LNCaP clone FGC (cell line): ENCODE results near the gene GRIN2D.

ENCODE experiments used
- DNase-seq: peaks from one replicate; pipeline ENCODE4 v3.0.0-alpha.2; 2011; ENCODE audit warnings: low read depth
- H3K4me3 ChIP-seq: 2 replicates; pipeline ENCODE4 v1.5.1; 2011; ENCODE audit warnings: mild to moderate bottlenecking, low read depth, low read length, control low read depth
- TF ChIP-seq, protein P1 (sequence below): IDR thresholded peaks from 2 replicates; pipeline ENCODE4 v1.5.1; 2012; ENCODE audit warnings: mild to moderate bottlenecking; ENCODE audit not compliant: control insufficient read depth, insufficient read depth; ENCODE audit errors: extremely low read depth

The GRIN2D gene

DNA sequence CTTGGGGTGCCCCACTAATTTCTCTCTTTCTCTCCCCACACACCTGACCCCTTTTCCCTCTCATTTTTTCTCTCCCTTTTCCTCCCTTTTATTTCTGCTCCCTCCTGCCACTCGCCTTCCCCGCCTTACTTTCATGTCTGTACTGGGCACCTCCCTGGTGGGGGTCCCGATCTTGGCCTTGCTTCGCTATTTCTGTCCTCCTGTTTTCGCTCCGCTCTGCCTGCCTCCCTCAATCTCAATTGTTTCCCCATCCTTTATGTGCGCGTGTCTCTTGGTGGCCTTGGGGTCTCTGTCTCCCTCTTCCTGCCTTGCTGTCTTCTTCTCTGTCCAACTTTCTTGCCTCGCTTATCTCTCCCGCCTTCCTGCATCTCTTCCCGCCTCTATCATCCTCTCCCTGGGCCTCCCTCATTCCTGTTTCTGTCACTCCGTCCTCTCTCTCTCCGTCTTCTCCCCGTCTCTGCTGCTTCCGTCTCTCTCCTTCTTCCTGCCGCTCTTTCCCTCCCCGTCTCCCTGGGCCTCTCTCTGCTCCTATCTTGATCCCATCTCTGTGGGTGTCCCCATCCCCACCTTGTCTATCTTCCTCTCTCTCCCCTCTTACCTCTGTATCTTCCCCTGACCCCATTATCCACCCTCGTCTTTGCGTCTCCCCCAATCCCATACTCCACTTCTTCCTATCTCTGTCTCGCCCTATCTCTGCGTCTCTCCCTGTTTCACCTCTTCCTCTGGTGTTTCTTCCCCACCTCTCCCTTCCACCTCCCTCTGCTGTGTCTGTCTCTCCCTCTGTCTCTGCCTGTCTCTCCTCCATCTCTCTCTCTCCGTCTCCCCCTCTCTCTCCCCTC, 4.0 kb downstream of the GRIN2D start:
- H3K4me3 ChIP-seq, result peak overlapping the region; percentile 47

GRCh38 chr19:48398102-48398374, 4.6 kb downstream of the GRIN2D start:
- no peak for DNase-seq
- TF ChIP-seq, protein P1, sequence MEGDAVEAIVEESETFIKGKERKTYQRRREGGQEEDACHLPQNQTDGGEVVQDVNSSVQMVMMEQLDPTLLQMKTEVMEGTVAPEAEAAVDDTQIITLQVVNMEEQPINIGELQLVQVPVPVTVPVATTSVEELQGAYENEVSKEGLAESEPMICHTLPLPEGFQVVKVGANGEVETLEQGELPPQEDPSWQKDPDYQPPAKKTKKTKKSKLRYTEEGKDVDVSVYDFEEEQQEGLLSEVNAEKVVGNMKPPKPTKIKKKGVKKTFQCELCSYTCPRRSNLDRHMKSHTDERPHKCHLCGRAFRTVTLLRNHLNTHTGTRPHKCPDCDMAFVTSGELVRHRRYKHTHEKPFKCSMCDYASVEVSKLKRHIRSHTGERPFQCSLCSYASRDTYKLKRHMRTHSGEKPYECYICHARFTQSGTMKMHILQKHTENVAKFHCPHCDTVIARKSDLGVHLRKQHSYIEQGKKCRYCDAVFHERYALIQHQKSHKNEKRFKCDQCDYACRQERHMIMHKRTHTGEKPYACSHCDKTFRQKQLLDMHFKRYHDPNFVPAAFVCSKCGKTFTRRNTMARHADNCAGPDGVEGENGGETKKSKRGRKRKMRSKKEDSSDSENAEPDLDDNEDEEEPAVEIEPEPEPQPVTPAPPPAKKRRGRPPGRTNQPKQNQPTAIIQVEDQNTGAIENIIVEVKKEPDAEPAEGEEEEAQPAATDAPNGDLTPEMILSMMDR, result no peak
- peak overlapping the region; percentile 47 for H3K4me3 ChIP-seq

More for the DNA sequence above, 4.0 kb downstream of the GRIN2D start:
- no peak for DNase-seq
- TF ChIP-seq, protein P1, result no peak

DNA sequence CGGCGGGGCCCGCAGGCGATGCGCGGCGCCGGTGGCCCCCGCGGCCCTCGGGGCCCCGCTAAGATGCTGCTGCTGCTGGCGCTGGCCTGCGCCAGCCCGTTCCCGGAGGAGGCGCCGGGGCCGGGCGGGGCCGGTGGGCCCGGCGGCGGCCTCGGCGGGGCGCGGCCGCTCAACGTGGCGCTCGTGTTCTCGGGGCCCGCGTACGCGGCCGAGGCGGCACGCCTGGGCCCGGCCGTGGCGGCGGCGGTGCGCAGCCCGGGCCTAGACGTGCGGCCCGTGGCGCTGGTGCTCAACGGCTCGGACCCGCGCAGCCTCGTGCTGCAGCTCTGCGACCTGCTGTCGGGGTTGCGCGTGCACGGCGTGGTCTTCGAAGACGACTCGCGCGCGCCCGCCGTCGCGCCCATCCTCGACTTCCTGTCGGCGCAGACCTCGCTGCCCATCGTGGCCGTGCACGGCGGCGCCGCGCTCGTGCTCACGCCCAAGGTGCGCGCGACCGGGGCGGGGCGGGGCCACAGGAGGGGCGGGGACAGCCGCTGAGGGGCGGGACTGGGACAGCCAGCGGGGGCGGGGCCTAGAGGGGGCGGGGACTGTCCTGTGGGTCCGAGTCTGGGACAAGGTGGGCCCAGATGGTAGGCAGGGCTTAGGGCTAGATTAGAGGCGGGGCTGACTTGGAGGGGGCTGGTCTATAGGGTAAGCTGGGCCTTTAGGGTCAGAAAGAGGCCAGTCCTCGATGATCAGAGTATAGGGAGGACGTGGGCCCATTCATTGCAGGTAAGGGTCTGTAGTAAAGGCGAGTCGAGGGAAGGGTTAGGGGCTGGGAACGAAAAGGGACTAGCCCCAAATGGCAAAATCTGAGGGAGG, 5.1 kb downstream of the GRIN2D start:
- TF ChIP-seq, protein P1, result no peak
- DNase-seq, result peak; percentile 26
- H3K4me3 ChIP-seq, result peak overlapping the region; percentile 47

DNA sequence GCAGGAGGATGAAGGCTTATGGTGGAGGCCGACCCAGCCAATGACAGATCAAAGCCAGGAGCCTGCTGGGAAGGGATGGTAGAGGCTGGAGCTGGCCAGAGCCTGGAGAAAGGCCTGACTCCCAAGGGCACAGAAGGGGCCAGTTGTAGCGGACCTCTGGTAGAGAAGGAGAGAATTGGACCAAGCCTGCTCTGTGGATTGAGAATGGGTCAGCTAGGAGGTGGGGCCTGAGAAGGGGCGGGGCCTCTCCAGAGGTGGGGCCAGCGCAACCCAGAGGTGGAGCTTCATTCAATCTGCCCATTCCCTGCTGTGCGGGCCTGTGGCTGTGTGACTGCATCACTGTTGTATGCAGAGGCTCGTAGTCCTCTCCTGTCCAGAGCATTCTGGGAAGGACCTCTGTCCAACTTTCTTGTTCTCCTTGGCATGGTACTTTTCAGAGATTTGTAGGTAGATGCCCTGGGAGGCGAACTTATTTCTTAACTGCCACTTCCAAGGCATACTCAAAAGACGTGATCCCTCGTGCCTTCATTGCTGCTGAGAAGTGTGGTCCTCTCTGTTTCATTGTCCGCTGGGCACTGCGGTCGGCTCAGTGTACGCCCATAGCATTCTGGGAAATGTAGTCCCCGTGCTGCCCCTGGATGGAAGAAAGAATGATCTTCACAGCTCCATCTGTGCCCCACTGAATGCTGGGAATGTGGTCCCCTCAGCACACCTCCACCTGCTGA, 6.7 kb downstream of the GRIN2D start:
- TF ChIP-seq, protein P1, result no peak
- no peak for DNase-seq
- no peak overlapping the region for H3K4me3 ChIP-seq

DNA sequence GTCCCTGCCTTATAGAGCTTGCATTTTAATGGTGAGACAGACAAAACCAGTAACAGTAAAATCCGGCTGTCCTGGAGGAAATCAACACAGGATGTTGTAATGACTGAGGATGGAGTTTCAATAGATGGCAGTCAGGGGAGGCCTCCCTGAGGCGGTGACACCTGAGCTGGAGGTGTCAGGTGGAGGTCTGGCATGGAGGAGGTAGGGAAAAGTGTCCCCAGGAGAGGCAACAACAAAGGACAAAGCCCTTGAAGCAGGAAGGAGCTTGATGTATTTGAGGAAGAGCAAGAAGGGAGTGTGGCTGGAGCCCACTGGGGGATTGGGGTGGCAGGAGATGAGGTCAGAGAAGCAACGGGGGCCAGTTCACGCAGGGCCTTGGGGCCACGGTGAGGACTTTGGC, 7.8 kb downstream of the GRIN2D start:
- no peak for DNase-seq
- TF ChIP-seq, protein P1, result no peak
- H3K4me3 ChIP-seq, result no peak overlapping the region

GRCh38 chr19:48403606-48404005, 10.1 kb downstream of the GRIN2D start:
- TF ChIP-seq, protein P1, result no peak
- no peak for DNase-seq

More at GRCh38 chr19:48403606-48404005, 10.1 kb downstream of the GRIN2D start:
- H3K4me3 ChIP-seq, result no peak overlapping the region
